Activated CD4-positive, alpha-beta T cell treated with anti-CD3 and anti-CD28 coated beads, Interleukin-2, amount 50 U/mL, for 48 hours (primary cell): ENCODE measurements around the gene CLIC1.

Source experiments
- DNase-seq, 2 experiments: peaks; one replicate each; pipeline ENCODE4 v3.0.0-alpha.2; 2020

CLIC1 gene

DNA sequence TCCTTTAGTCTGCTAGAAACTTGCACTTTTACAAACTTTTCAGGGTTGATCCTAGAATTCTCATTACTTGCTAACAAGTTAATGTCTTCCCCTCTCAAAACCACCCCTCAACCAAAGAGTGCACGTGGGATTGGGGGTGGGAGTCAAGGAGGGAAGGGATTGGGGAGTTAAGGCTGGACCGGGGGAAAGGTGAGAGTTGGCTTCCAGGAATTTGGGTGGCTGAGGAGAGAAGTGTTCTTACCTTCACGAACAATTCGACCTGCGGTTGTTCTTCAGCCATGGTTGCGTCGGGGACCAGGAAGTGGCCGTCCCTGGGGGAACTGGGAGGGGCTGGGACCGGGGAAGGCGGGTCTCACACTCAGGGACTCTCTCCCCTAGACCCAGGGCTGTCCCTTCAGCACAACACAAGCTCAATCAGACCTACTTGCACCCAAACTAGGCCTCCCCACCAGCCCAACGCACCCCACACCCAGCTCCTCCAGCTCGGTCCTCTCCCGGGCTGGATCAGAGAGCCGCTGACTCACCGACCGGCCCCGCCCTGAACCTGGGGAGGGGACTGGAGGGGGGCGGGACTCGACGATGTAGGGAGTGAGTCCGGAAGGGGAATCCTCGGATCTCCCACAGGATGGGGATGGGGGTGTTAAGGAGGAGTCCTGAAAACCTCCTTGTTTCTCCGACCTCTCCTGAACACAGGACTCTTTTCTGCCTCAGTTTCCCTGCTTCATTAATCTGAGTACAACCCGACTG lies at the start of gene CLIC1:
Gene CLIC1, minus strand, starts transcription at position 510 of the 747 bp plus-strand sequence. Its CDS starts 230 bp downstream, at position 280.
- DNase-seq, result peak; percentile 88 to 92

DNA sequence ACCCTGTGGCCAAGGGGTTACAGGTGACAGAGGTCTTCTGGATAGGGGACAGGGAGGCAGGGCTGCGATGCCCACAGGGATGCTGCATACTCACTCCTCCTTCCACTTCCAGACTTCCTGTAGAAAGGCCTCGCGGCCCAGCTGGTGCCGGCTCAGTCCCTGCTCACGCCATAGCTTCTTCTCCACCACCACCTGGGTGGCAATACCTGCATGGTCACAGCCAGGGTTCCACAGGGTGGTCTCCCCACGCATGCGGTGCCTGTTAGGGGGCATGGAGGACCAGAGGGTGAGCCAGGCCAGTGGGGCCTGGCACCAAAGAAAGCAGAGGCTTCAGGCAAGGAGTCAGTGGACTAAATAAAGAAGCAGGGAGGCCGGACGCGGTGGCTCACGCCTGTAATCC lies 49.1 kb upstream of the CLIC1 start:
- no peak for DNase-seq

DNA sequence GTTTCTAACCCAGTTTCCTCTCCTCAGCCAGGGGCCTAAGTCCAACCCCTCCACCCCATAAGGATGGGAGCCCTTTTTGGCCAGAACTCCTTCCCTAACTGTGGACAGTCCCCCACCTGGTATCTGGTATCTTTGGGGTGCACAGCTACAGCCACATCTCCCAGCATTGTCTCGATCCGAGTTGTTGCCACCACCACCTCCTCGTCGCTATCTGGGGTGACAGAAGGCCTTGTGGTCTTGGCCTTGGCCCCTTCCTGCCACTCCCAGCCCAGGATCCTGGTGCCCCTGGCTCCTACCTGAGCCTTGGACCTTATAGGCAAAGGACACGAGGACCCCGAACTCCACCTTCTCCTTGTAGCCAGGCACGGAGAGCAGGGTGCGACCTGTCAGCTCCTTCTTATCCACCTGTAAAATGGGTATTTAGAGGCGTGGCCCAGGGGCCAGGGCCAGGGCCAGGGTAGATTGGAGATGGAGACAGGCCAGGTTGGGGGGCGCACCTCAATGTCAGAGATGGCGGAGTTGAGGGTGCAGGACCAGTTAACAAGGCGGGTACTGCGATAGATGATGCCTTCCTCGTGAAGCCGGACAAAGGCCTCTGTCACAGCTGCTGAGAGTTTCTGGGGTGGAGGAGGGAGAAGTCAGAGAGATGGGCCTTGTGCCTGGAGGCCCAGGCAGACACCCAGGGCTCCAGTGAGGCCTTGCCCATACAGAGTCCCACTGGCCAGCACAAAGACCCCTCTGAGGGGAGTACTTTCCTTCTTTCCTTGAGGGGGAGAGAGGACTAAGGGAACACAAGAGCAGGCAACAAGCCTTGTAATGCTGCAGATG lies 48.0 kb upstream of the CLIC1 start:
- DNase-seq, result no peak

DNA sequence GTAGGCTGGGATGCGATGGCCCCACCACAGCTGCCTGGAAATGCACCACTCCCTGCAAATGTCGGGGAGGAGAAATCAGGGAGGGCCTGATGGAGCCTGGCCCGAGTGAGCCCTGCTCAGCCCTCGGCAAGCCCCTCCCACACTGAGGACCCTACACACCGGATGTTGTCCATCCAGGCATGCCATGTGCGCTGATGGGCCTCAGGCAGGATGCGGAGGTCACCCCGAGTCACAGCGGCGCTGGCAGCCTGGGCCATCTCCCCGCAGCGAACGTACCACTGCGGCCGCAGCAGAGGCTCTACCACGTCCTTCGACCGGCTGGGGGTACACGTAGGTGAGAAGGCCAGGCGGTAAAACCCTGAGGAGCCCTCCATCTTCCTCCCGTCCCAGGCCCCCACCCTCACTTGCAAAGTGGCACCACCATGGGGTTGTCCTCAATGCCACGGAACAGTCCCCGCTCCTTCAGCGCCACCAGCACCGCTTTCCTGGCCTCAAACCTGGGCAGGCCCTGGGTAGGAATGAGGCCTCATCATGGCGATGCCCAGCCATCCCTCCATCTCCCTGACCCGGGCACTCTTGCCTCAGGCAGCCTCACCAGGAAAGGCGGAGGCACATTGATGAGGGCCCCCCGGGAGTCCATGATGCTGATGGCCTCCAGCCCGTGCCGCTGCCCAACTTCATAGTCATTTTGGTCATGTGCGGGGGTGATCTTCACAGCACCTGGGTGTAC lies 46.0 kb upstream of the CLIC1 start:
- DNase-seq, result no peak

DNA sequence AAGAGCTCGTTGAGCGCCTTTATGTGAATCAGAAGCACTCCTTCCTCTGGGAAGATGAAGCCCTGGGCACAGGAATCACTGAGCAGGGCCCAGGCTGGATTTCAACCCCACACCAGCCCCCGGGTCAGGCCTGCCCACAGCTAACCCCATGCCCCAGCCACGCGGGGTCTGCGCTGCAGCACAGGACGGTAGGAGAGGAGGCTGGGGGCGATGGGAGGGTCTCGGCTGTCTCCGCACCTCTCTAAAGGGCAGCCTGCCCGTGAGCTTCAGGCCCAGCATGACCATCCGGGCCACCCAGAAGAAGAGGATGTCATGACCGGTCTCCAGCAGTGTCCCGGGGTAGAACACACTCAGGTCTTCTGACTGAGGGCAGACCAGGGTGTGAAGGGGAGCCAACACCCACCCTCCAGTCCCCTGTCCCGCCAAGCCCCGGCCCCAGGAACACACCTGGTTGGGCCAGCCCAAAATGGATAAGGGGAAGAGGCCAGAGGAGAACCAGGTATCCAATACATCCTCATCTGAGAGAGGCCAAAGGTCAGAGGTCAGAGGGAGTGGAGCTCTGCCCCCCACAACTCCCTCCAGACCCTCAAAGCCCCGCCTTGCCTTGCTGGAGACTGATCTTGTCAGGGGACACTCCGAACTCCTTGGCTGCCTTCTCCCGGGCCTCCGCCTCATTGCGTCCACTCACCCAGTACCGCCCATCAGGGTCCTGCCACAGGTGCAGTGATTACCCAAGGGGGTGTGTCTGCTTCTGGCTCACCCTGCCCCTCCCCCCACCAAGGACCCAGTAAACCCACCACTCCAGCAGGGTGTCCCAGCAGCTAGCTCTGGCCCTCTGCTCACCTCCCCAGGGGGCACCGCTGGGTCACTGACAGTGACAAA lies 45.2 kb upstream of the CLIC1 start:
- DNase-seq, result no peak

DNA sequence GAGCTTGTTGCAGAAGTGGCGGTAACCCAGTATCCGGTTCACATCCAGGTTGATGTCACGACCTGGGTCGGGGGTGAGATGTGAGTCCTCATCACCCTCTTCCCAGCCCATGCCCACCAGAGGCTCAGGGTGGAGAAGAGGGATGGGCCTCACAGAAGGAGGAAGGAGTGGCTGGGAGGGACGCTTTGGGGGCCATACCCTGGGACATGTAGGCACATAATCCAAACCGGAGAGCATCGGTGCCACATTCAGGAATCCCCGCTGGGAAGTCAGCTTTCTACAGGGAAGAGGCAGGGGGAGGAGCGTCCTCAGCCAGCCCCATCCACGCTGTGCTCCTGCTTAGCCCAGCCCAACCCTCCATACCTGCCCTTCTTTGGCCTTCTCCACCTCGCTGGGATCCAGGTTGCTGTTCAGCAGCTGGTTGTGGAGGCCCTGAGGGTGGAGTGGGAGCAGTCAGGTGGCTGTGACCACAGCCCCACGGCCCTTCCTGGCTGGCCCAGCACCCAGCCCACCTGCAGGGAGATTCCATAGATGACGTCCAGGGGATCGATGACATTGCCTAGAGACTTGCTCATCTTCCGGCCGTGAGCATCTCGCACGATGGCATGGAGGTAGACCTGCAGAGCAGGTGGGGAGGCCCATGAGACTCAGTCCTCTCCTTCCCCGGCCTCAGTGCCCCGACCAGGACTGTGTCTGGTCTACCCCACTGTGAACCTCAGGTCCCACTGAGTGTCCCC lies 44.3 kb upstream of the CLIC1 start:
- no peak for DNase-seq

DNA sequence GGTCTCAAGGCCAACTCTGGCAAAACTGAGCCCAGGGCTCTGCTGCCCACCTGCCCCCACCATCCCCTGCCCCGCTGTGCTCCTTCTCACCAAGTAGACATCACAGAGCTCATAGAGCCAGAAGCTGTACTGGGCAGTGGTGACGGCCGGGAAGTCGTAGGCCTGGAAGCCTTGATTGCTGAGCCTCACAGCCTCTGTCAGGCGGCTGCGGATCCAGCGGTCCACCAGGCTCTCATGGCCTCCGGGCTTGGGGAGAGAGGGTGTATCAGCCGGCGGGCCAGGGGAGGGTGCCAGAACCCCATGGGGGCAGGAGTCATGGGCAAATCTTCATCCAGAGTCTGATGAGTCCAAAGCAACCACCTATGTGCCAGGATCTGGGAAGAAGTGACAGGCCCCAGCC lies 43.6 kb upstream of the CLIC1 start:
- DNase-seq, result no peak

DNA sequence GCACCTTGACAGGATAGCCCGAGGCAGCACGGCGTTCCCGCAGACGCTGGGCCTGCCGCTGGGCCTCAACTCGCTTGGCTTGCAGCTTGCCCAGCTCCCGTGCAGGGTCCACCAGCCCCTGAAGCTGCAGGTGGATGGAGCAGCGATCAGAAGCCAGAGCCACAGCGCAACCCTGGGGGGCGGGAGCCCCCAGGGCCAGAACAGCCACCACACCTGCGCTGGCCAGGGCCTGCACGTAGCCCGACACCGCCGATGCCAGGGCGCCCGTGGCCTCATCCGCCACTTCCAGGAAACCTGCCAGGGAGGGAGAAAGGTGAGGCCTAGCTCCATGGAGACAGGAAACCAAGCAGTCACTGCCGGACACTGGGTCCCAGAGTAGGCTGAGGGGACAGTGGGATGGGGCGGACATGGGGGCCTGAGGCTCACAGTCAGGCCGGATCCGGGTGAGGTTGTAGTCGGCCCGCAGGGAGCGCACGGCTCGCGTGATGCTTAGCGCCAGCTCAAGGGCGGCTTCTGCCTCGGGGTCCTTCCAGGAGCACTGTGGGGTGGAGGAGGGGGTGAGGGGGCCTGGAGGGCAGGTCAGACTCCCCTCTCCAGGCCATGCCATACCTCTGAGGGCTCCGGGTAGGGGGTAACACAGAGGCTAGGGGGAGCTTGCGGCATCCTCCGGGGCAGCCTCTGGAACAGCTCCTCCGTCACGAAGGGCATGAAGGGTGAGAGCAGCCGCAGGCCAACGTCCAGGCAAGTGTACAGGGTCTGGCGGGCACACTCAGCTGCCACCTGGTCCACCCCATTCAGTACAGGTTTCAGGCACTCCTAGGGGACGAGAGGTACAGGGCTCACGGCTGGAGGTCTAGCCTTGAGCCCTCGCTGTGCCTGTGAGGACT lies 42.9 kb upstream of the CLIC1 start:
- no peak for DNase-seq

DNA sequence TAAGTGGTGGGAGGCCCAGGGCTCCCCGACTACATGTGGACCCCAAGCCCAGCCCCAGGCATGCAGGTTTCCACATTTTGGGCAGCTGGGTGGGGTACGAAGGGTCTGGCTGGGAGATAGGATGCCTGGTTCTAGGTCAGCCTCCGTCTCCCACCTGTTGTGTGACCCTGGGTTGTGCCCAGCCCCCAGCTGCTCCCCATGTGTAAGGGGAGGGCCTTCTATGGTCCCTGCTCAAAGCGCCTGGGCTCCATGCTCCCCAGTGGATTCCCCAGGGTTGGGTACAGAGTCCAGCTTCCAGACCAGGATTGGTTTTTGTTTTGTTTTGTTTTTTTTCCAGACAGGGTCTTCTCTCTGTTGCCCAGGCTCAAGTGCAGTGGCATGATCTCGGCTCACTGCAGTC lies 41.9 kb upstream of the CLIC1 start:
- DNase-seq, result no peak

DNA sequence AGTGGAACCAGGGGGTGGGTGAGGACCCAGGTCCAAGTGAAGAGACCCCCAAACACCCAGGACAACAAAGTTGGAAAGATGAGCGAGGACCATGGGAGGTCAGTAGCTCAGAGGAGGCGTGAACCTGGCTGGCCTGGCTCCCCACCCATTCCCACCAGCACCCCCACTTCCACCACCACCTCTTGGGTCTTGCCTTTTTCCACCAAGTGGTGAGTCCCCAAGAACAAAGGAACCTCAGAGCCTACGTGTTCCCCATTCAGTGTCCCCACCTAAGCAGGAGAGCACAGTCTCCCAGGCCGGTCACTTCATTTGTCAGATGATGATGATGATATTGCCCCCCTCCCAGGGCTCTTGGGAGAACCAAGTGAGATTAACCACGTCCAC lies 41.3 kb upstream of the CLIC1 start:
- DNase-seq, result no peak

DNA sequence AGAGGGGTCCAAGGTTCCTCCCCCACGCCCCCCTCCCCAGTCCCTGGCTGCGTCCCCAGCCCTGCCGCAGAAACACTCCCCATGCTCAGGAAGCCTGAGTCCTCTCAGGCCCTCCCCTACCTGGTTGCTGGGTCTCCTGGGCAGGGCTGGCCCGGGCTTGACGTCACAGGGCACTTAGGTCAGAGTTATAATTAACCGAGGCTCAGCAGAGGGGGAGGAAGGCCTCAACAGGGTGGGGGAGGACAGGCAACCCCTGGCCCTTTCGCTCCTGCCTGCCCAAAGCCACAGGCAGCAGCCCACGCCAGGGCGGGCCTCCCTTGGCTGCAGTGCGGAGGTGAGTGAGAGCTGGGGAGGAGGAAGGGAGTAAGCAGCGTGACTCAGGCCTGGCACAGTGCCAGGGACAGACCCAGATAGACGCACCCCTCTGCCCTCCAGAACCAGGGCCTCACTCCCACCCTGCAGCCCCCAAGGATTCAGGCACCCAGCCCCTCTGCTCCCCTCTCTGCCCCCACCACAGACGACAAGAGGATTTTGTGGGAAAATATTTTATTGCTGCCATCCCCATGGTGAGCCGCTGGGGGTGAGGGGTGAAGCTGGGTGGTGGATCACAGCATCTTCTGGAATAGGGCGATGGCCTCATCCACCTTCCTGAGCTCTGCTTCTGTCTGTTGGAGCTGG lies 40.8 kb upstream of the CLIC1 start, which contains the start of gene VWA7:
Gene VWA7, minus strand, starts transcription at position 340 of the 678 bp plus-strand sequence. CDS start 549 bp downstream, outside the sequence.
- DNase-seq, result peak; percentile 82 to 85

DNA sequence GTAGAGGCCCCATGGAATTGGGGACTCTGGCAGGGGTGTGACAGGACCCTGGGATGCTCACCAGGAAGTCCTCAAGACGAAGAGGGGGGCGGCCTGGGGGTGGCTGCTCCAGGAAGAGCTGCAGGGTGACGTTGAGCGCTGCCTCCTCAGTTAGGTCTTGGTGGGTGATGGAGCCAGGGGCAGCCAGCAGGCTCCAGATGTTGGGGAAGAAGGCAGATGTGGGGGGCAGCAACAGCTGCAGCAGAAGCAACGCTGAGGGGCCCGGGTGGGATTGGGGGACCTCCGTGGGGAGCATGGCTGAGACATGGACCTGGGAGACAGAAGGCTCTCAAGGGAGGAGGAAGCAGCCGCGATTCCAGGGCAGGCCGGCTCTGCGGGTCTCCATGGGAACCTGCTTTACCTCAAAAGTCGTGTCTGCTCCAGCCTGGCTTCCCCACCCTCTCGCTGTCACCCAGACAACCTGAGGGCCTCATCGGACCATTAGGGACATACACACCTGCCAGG lies 40.2 kb upstream of the CLIC1 start:
- DNase-seq, result peak in 1 of 2 experiments; percentile 22

DNA sequence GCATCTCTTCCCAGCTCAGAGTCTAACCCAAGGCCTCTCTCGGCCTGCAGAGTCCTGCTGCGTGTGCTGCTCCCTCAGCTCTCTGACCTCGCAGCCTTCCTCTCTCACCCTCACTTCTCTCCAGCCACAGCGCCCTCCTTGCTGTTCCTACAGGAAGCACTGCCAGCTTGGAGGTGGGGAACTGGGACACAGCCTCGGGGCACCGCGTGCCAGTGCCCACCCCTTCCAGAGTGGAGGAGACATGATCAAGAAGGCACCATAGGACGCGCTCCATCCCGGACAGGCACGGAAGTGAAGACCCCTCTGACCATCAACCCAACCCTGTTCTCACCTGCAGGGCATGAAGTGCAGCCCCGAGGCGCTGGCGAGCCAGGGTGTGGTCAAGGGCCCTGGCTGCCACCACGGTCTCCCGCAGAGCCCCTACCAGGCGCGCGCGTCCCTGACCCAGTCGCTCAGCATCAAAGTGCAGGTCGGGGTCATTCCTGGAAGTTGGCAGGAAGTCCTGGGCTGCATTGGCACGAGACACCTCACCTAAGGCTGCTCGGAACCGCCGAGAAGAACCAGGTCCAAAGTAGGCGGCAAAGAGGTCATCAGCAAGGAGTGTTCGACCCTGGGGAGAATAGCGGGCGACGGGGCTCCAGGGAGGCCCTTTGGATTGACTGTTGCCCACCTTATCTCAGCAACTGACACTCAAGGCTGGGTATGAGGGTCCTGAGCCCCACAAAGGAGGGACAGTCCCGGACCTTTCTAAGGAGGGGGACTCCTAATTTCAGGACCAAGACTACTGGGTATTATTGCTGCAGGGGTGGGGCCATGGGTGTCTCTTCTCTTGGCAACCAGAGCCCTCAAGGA lies 39.5 kb upstream of the CLIC1 start:
- DNase-seq, result no peak

DNA sequence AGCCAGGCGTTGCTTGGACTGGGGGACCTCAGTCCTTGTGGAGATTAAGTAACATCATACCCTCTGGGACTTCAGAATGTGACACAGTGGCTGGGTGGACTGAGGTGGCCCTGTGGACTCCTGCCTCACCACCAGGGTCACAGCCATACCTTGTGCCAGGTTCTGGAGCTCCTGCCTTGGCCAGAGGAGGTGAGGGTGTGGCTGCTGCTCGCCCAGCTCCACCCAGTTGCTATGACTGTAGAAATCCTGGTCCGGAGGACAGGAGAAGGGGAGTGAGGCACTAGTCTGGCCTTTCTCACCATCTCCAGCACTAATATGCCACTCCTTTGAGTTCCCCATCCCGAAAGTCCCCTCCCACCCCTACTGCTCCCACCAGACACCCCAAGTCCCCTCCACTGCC lies 38.9 kb upstream of the CLIC1 start:
- no peak for DNase-seq

DNA sequence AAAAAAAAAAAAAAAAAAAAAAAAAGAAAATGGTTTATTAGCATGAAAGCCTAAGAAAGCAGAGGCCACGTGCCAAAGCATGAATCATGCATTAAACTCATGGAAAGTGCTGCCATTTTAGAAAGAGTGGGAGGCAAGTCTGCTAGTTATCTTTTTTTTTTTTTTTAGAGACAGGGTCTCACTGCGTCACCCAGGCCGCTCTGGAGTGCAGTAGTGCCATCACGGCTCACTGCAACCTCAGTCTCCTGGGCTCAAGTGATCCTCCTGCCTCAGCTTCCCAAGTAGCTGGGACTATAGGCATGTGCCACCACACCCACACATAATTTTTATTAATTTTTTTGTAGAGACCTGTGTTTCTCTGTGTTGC lies 35.6 kb upstream of the CLIC1 start:
- DNase-seq, result peak in 1 of 2 experiments; percentile 24

DNA sequence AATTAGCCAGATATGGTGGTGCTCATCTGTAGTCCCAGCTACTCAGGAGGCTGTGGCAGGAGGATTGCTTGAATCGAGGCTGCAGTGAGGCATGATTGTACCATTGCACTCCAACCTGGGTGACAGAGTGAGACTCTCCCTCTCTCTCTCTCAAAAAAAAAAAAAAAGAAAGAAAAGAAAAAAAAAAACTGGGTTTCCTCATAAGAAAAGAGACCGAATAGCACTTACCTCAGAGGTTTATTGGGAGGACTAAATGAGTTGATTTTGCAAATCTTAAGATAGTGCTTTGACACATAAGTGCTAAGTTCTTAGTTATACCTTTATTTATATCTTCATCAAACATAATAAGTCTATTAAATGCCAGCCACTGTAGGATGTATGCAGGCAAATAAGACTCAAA lies 34.5 kb upstream of the CLIC1 start:
- DNase-seq, result no peak

DNA sequence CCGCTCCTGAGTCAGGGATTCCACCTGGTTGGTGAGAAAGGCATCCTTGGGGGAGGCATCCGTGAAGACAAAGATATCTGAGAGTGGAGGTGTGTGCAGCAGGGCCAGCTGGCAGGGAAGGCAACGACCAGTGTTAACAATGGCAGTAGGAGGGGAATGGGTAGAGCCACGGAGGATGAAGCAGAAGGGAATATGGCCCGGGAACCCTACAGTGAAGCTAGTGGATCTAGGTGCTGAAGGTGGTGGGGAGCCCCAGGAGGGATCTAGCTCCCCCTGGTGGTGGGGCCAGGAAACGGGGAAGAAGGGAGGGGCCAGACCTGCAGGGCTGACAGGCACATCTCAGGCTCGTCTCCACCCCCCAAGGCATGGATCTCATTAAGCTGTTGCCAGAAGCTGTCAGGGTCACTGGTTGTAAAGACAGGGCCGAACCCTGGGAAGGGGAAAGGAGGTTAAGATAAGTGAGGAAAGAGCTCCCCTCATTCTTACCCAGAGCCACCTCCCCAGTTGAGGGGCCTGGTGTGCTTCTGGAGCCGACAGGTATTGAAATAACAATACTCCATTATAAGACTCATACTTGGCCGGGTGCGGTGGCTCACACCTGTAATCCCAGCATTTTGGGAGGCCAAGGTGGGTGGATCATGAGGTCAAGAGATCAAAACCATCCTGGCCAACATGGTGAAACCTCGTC lies 33.5 kb upstream of the CLIC1 start:
- DNase-seq, result peak; percentile 88 to 92
